Heart left ventricle (tissue), 13 donors: ENCODE measurements around the gene CLRN2.

Experiments used
- POLR2A ChIP-seq, 2 donors: fragments of 450-650 bp; IDR thresholded peaks; one replicate each; pipeline ENCODE4 v1.6.1; 2017; ENCODE audit warnings: antibody characterized with exemption in 2 of 2, mild to moderate bottlenecking in 2 of 2, moderate library complexity in 2 of 2
- TF ChIP-seq, protein P1 (sequence below), 12 donors: fragments of 200-600 bp; sonication (generic) in 4 of 12; IDR thresholded peaks; one replicate each; pipeline versions ENCODE4 v1.5.0 to v1.8.0; 2018 to 2022; ENCODE audit warnings: antibody characterized with exemption in 12 of 12, mild to moderate bottlenecking in 5 of 12
- donor health status: ischemic (EF 13 %, LVEDD 7.1; RV severe dilation, severe dysfunction).
- donor health status: DM: no; HTN: yes; CAD: no.
- donor health status: DM: no; HTN: no; CAD: no.
- donor health status: ischemic (EF 25% LVEDD 6.9; RV normal size, moderate dysfunction).
- donor health status: ischemic (EF 25% LVEDD 5.7; RV mildly dilated, moderate dysfunction).
- donor health status: ischemic (EF 35%, LVEDD 5.7; RV mildly dilated, moderate dysfunction).
- donor health status: nonischemic (EF 11% LVEDD 7.7; RV severe dilation, severe dysfunction).
- donor health status: DM: yes; HTN: yes; CAD: no.
- donor health status: PGD.
- donor health status: ischemic (EF 29% LVEDD 5.4; RV normal size, mild dysfunction).
- donor health status: nonischemic (EF 23%, LVEDD 6.1; RV moderate dilation, normal function).

DNA sequence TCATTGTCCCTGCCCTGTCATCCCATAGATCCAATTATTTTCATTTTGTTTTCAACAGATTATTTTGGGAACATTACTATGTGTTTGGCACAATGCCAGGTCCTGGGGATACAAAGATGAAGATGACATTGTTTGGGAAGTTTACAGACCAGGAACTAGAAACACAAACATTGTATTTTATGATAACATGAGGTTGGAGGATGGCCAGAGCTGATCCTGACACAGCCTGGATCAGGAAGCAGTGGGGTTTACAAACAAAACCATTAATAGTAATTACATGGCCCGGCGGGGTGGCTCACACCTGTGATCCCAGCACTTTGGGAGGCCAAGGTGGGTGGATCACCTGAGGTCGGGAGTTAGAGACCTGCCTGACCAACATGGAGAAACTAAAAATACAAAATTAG is 29.9 kb downstream of the CLRN2 start:
- no peak for TF ChIP-seq POLR2A (IDR thresholded peaks at IDR 0.05)
- TF ChIP-seq, protein P1, sequence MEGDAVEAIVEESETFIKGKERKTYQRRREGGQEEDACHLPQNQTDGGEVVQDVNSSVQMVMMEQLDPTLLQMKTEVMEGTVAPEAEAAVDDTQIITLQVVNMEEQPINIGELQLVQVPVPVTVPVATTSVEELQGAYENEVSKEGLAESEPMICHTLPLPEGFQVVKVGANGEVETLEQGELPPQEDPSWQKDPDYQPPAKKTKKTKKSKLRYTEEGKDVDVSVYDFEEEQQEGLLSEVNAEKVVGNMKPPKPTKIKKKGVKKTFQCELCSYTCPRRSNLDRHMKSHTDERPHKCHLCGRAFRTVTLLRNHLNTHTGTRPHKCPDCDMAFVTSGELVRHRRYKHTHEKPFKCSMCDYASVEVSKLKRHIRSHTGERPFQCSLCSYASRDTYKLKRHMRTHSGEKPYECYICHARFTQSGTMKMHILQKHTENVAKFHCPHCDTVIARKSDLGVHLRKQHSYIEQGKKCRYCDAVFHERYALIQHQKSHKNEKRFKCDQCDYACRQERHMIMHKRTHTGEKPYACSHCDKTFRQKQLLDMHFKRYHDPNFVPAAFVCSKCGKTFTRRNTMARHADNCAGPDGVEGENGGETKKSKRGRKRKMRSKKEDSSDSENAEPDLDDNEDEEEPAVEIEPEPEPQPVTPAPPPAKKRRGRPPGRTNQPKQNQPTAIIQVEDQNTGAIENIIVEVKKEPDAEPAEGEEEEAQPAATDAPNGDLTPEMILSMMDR (IDR thresholded peaks at IDR 0.05): no peak
